Right lobe of liver (tissue), 6 donors: Measurements from ENCODE around the gene CCDC88B. TPM values are rescaled to one million over a fixed set of nuclear protein-coding genes. Genes with fewer than 3 reads are reported as not detected.

Source experiments
- ATAC-seq, 4 donors: fragments of 200-7000 bp; cut with Tn5 transposase; one replicate each; pipeline ENCODE4 v1.9.1; 2020; ENCODE audit warnings: mild to moderate bottlenecking in 4 of 4, moderate library complexity in 4 of 4
- DNase-seq, 3 donors: peaks; one replicate each; pipeline ENCODE4 v3.0.0-alpha.2; 2020
- H3K27ac ChIP-seq, 3 donors: fragments of 200-600 bp; one replicate each; pipeline ENCODE4 v1.8.0; 2022
- H3K27me3 ChIP-seq, 2 donors: fragments of 200-600 bp; one replicate each; pipeline ENCODE4 v1.8.0; 2022
- H3K36me3 ChIP-seq, 4 donors: fragments of 200-600 bp; sonication (generic) in 1 of 4; one replicate each; pipeline versions ENCODE4 v1.5.1 to v1.8.0; 2017 to 2022; ENCODE audit warnings: control low read depth in 1 of 4
- H3K4me1 ChIP-seq, 4 donors: fragments of 200-600 bp; sonication (generic) in 1 of 4; one replicate each; pipeline versions ENCODE4 v1.5.1 to v1.8.0; 2017 to 2022; ENCODE audit warnings: control low read depth in 1 of 4
- H3K4me3 ChIP-seq, 3 donors: fragments of 200-600 bp; one replicate each; pipeline ENCODE4 v1.8.0; 2022
- H3K9me3 ChIP-seq, 4 donors: fragments of 200-600 bp; sonication (generic) in 1 of 4; one replicate each; pipeline versions ENCODE4 v1.5.1 to v1.8.0; 2017 to 2022; ENCODE audit warnings: control low read depth in 1 of 4
- POLR2A ChIP-seq: fragments of 450-650 bp; IDR thresholded peaks from one replicate; pipeline ENCODE4 v1.6.1; 2017; ENCODE audit warnings: antibody characterized with exemption, mild to moderate bottlenecking
- WGBS: methylation state at CpG from one replicate; pipeline ENCODE4 v1.1.6; 2018; ENCODE audit warnings: low coverage, low lambda C conversion rate; ENCODE audit not compliant: insufficient coverage; ENCODE audit errors: missing lambda C conversion rate; 5-methylcytosine and 5-hydroxymethylcytosine counted together
- intact Hi-C, 2 donors: fragments of 100-400 bp; cut with DNase I; formaldehyde crosslinking; loops; one replicate each; pipeline versions ENCODE4 v1.11.2 to v1.14.1; 2022
- total RNA-seq, 6 experiments: library from RNA; depleted of rRNA in 2 of 6; stranded (reverse); fragments of >200 nt in 2 of 6; fragmentation: NEBNext Ultra II Directional in 3 of 6; extraction: Animal tissue kit (Norgen Biotek cat#: 25700) in 3 of 6; gene quantifications; one replicate each; pipeline versions ENCODE4 v1.1.0 to v1.2.4, GENCODE V29; 2016 to 2023
- TF ChIP-seq, protein P1 (sequence below), 4 donors: fragments of 200-600 bp in 3 of 4; fragments of 450-650 bp in 1 of 4; IDR thresholded peaks; one replicate each; pipeline versions ENCODE4 v1.5.1 to v1.8.0; 2016 to 2022; ENCODE audit warnings: antibody characterized with exemption in 4 of 4, mild to moderate bottlenecking in 2 of 4
- donor health status: DM: no; HTN: yes; CAD: no.
- donor health status: DM: no; HTN: no; CAD: no.
- donor health status: DM: no; HTN: no; CAD: no.
- donor health status: DM: no; HTN: yes; CAD: no.
- donor health status: DM: no; HTN: yes; CAD: no.

Gene CCDC88B
- total RNA-seq, 6 experiments from 2014 or later: 2.4 to 10.6 (median 4.9) TPM

DNA sequence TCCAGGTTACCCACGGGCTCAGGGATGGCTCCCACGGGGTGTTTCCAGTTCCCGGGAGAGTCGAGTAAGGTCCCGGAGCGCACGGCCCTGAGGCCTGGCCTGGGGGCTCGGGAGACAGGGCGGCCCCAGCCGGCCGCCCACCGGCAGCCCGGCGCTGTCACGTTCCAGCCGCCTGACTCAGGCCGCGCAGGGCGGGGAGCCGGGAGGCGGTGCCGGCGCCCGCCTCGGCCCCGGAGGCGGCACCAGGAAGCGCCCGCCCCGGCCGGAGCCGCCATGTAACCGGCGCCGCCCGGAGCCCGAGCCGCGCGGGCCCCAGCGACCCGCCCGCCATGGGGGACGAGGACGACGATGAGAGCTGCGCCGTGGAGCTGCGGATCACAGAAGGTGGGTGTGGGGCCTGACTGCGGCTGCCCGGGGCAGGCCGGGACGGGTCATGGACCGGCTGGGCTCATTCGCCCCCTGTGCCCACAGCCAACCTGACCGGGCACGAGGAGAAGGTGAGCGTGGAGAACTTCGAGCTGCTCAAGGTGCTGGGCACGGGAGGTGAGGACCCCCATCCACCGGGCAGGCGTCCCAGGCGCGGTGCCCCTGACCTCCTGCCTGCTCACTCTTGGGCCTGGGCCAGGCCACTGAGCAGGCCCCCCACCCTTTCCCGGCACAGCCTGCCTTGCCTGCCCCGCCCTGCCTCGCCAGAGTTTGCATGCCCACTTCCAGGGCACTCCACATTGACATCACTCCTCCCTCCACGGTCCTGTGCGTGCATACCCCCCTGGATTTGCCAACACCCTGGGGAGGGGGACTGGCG, 19.1 kb downstream of the CCDC88B start, which contains the start of gene RPS6KA4:
RPS6KA4 (plus strand) TSS at position 256 of the 805 bp plus-strand sequence; CDS start at position 330, 74 bp downstream.
- Histone ChIP-seq H3K4me3 (peak within 1 kb of the TSS; percentile 71 to 88 (median 85)), H3K27ac (peak within 1 kb of the TSS; percentile 65 to 74 (median 70)), H3K36me3 (peaks cover 0 to 15% (median 8%) of the 10 kb centered on the region in 4 donors), H3K9me3 (no peaks in the 10 kb centered on the region), H3K27me3 (no peaks in the 10 kb centered on the region), H3K4me1 (peaks cover 0 to 24% (median 2%) of the 10 kb centered on the region in 4 donors)
- 5% methylated on average over 4 of the region's 70 CpGs for whole genome bisulfite sequencing
- DNase-seq: peak; percentile 67 to 74 (median 73)
- peak; percentile 75 to 91 (median 80) for ATAC-seq
- peak; percentile 68 for TF ChIP-seq POLR2A
- TF ChIP-seq, protein P1, sequence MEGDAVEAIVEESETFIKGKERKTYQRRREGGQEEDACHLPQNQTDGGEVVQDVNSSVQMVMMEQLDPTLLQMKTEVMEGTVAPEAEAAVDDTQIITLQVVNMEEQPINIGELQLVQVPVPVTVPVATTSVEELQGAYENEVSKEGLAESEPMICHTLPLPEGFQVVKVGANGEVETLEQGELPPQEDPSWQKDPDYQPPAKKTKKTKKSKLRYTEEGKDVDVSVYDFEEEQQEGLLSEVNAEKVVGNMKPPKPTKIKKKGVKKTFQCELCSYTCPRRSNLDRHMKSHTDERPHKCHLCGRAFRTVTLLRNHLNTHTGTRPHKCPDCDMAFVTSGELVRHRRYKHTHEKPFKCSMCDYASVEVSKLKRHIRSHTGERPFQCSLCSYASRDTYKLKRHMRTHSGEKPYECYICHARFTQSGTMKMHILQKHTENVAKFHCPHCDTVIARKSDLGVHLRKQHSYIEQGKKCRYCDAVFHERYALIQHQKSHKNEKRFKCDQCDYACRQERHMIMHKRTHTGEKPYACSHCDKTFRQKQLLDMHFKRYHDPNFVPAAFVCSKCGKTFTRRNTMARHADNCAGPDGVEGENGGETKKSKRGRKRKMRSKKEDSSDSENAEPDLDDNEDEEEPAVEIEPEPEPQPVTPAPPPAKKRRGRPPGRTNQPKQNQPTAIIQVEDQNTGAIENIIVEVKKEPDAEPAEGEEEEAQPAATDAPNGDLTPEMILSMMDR (IDR thresholded peaks at IDR 0.05): no peak
- intact Hi-C loops: no loop called here

DNA sequence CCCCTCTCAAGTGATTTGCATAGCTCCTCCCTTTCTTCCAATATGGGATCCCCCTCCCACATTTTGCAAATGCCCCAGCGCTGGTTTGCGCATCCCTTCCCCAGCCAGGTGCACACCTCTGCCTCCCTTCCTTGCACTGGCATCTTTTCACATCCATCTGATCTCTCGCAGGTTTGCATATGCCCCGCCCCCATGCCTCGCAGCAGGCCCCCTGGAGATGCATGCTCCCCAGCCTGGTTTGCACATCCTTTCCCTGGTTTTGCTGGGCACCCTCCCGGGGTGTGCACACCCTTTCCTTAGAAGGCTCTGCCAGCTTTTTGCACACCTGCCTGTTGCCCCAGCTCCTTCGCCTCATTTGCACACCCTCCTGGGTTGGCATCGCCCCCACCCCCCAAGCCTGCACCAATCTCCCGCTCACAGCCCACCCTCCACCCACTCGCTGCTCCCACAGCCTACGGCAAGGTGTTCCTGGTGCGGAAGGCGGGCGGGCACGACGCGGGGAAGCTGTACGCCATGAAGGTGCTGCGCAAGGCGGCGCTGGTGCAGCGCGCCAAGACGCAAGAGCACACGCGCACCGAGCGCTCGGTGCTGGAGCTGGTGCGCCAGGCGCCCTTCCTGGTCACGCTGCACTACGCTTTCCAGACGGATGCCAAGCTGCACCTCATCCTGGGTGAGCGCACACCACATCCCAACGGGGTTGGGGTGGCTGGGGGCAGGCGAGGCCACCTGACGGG, 19.9 kb downstream of the CCDC88B start:
- Histone ChIP-seq H3K4me3 (peak overlapping the region; percentile 71 to 88 (median 85)), H3K4me1 (peaks cover 0 to 21% (median 2%) of the 10 kb centered on the region in 4 donors), H3K9me3 (no peaks in the 10 kb centered on the region), H3K27me3 (no peaks in the 10 kb centered on the region), H3K36me3 (peaks cover 0 to 15% (median 8%) of the 10 kb centered on the region in 4 donors), H3K27ac (no peak overlapping the region)
- ATAC-seq (no peak), DNase-seq (no peak)
- intact Hi-C loops: no loop called here
- TF ChIP-seq POLR2A: no peak
- TF ChIP-seq, protein P1 (IDR thresholded peaks at IDR 0.05): no peak
- 53% methylated on average over 9 of the region's 38 CpGs for WGBS

DNA sequence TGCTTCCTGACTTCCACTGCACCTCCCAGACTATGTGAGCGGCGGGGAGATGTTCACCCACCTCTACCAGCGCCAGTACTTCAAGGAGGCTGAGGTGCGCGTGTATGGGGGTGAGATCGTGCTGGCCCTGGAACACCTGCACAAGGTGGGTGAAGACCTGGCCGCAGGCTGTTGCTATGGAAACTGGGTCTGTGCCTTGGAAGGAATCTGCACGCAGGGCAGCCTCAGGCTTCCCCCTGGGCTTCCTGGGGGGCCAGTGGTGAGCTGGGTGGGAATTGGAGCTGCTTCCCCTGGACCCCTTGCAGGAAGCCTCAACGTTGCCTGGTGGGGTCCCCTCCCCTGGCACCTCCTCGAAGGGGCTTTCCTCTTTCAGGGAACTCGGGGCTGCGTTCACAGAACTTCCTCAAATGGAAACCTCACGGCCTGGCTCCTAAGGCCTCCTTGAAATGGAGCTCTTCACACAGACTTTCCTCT, 20.5 kb downstream of the CCDC88B start:
- DNase-seq: no peak
- no peak for ATAC-seq
- Histone ChIP-seq H3K27ac (no peak overlapping the region), H3K4me1 (peaks cover 0 to 18% (median 2%) of the 10 kb centered on the region in 4 donors), H3K36me3 (peaks cover 0 to 18% (median 10%) of the 10 kb centered on the region in 4 donors), H3K4me3 (peak overlapping the region in 1 of 3 donors; percentile 71), H3K9me3 (no peaks in the 10 kb centered on the region), H3K27me3 (no peaks in the 10 kb centered on the region)
- TF ChIP-seq, protein P1 (IDR thresholded peaks at IDR 0.05): no peak
- no peak for TF ChIP-seq POLR2A
- WGBS: 74% methylated on average over 3 of the region's 13 CpGs
- intact Hi-C loops: no loop called here

DNA sequence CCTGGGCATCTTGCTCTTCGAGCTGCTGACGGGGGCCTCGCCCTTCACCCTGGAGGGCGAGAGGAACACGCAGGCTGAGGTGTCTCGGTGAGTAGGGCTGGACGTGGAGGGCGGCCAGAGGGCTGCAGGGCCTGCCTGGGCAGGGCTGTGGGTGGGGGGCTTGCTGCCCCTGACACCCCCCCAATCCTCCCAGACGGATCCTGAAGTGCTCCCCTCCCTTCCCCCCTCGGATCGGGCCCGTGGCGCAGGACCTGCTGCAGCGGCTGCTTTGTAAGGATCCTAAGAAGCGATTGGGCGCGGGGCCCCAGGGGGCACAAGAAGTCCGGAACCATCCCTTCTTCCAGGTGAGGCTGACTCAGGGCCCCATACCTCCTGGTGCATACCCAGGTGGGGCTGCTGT, 21.7 kb downstream of the CCDC88B start:
- peaks cover 0 to 14% (median 2%) of the 10 kb centered on the region in 4 donors for H3K4me1 ChIP-seq

More for the DNA sequence above, 21.7 kb downstream of the CCDC88B start:
- ATAC-seq (no peak), DNase-seq (no peak)
- Histone ChIP-seq H3K36me3 (peaks cover 0 to 27% (median 10%) of the 10 kb centered on the region in 4 donors), H3K4me3 (no peak overlapping the region), H3K27ac (no peak overlapping the region), H3K9me3 (no peaks in the 10 kb centered on the region), H3K27me3 (no peaks in the 10 kb centered on the region)
- 80% methylated on average over 1 of the region's 18 CpGs for WGBS
- intact Hi-C loops: no loop called here
- TF ChIP-seq, protein P1 (IDR thresholded peaks at IDR 0.05): no peak
- TF ChIP-seq POLR2A: no peak
